ENCODE measurements around the gene ETFA.

Gene ETFA

GRCh38 chr15:76336254-76337058 is 25.2 kb upstream of the ETFA start, which contains the start of gene ISL2:
ISL2 (plus strand) TSS chr15:76336773; CDS start chr15:76336884, 111 bp downstream.
- in situ Hi-C loops (cut with MboI; ENCODE audit: low sequenced_read_pairs, unreplicated experiment), result no loop called here
- DNase-seq (ENCODE audit: low spot score), result peak; percentile 95
- TF ChIP-seq CTCF (IDR thresholded peaks at IDR 0.05; ENCODE audit: borderline replicate concordance, control extremely low read depth, extremely low read depth, insufficient read depth, missing control alignments), result no peak

GRCh38 chr15:76335307-76336253 is 24.3 kb upstream of the ETFA start:
- in situ Hi-C loops (cut with MboI; ENCODE audit: low sequenced_read_pairs, unreplicated experiment), result no loop called here
- DNase-seq (ENCODE audit: low spot score), result peak; percentile 55
- TF ChIP-seq CTCF (IDR thresholded peaks at IDR 0.05; ENCODE audit: borderline replicate concordance, control extremely low read depth, extremely low read depth, insufficient read depth, missing control alignments), result no peak

- no peak for TF ChIP-seq CTCF (IDR thresholded peaks at IDR 0.05; ENCODE audit: borderline replicate concordance, control extremely low read depth, extremely low read depth, insufficient read depth, missing control alignments)
- in situ Hi-C loops (cut with MboI; ENCODE audit: low sequenced_read_pairs, unreplicated experiment), result no loop called here
- no peak for DNase-seq (ENCODE audit: low spot score)
Observed at GRCh38 chr15:76334438-76335306, 23.4 kb upstream of the ETFA start.

- TF ChIP-seq CTCF (IDR thresholded peaks at IDR 0.05; ENCODE audit: borderline replicate concordance, control extremely low read depth, extremely low read depth, insufficient read depth, missing control alignments), result peak; percentile 31
- in situ Hi-C loops (cut with MboI; ENCODE audit: low sequenced_read_pairs, unreplicated experiment), result no loop called here
- peak; percentile 45 for DNase-seq (ENCODE audit: low spot score)
Observed at GRCh38 chr15:76333720-76334437, 22.6 kb upstream of the ETFA start.

GRCh38 chr15:76333309-76333708 is 22.0 kb upstream of the ETFA start:
- DNase-seq (ENCODE audit: low spot score), result no peak
- in situ Hi-C loops (cut with MboI; ENCODE audit: low sequenced_read_pairs, unreplicated experiment), result no loop called here
- no peak for TF ChIP-seq CTCF (IDR thresholded peaks at IDR 0.05; ENCODE audit: borderline replicate concordance, control extremely low read depth, extremely low read depth, insufficient read depth, missing control alignments)

Measured in GM13976 (cell line).